Iris pigment epithelial cell (primary cell): ENCODE results near the gene LRRC8A.
A peak's percentile ranks its signal among the peaks of the same experiment; 100 is the strongest.
"Not testable (repeated sequence)": the region's sequence is repeated elsewhere in the genome, so short reads cannot be mapped to it uniquely, and the experiment has no call there.

Experiments used
- DNase-seq: peaks from one replicate; pipeline ENCODE4 v3.0.0-alpha.2; 2011; ENCODE audit warnings: low read depth

Gene LRRC8A

GRCh38 chr9:128921881-128922763 is 40.2 kb downstream of the LRRC8A start:
- peak; percentile 71 for DNase-seq

GRCh38 chr9:128923493-128923883 is 41.6 kb downstream of the LRRC8A start:
- no peak for DNase-seq

- DNase-seq, result no peak
Observed at GRCh38 chr9:128927731-128928411, 45.9 kb downstream of the LRRC8A start.

- DNase-seq, result peak; percentile 31
Observed at GRCh38 chr9:128928624-128929023, 46.7 kb downstream of the LRRC8A start.

GRCh38 chr9:128929560-128929959 is 47.6 kb downstream of the LRRC8A start:
- DNase-seq, result no peak

GRCh38 chr9:128933731-128934130 is 51.8 kb downstream of the LRRC8A start:
- DNase-seq, result no peak

- no peak for DNase-seq
Observed at GRCh38 chr9:128936171-128936865, 54.4 kb downstream of the LRRC8A start.

GRCh38 chr9:128937310-128938165 is 55.6 kb downstream of the LRRC8A start:
- no peak for DNase-seq

GRCh38 chr9:128940271-128940921 is 58.5 kb downstream of the LRRC8A start:
- DNase-seq, result no peak

GRCh38 chr9:128940946-128941755 is 59.2 kb downstream of the LRRC8A start:
- no peak for DNase-seq

GRCh38 chr9:128943832-128944620 is 62.1 kb downstream of the LRRC8A start:
- no peak for DNase-seq

GRCh38 chr9:128944966-128945365 is 63.0 kb downstream of the LRRC8A start:
- DNase-seq, result not testable (repeated sequence)

- DNase-seq, result no peak
Observed at GRCh38 chr9:128945798-128946501, 64.0 kb downstream of the LRRC8A start.

GRCh38 chr9:128946571-128947276 is 64.8 kb downstream of the LRRC8A start:
- peak; percentile 47 for DNase-seq

GRCh38 chr9:128947277-128947526 is 65.3 kb downstream of the LRRC8A start:
- no peak for DNase-seq

- peak; percentile 91 for DNase-seq
Observed at GRCh38 chr9:128947527-128948301, 65.8 kb downstream of the LRRC8A start, which contains the start of the genes DOLK and NUP188. Gene DOLK (minus strand): TSS chr9:128947603. CDS start chr9:128947303, 300 bp downstream. Gene NUP188 (plus strand): TSS chr9:128947699. CDS start chr9:128947720, 21 bp downstream.

- not testable (repeated sequence) for DNase-seq
Observed at GRCh38 chr9:128961403-128961802, 79.5 kb downstream of the LRRC8A start.
